GM18498 (cell line): ENCODE measurements around the gene PTPN12.
A peak's percentile ranks its signal among the peaks of the same experiment; 100 is the strongest.
"Not testable (repeated sequence)": the region's sequence is repeated elsewhere in the genome, so short reads cannot be mapped to it uniquely, and the experiment has no call there.

Source experiments
- ATAC-seq: cut with Tn5 transposase; IDR thresholded peaks from one replicate; pipeline ENCODE4 v1.9.1; 2021; ENCODE audit warnings: mild to moderate bottlenecking, moderate library complexity; ENCODE audit not compliant: unreplicated experiment

The PTPN12 gene

GRCh38 chr7:77538281-77539212 is 1.5 kb downstream of the PTPN12 start:
- ATAC-seq, result no peak

- no peak for ATAC-seq
Measured at GRCh38 chr7:77540402-77540822, 3.3 kb downstream of the PTPN12 start.

GRCh38 chr7:77540993-77541392 is 3.9 kb downstream of the PTPN12 start:
- not testable (repeated sequence) for ATAC-seq

- no peak for ATAC-seq
Measured at GRCh38 chr7:77542409-77542808, 5.3 kb downstream of the PTPN12 start.

- ATAC-seq, result no peak
Measured at GRCh38 chr7:77542895-77543294, 5.8 kb downstream of the PTPN12 start.

- no peak for ATAC-seq
Measured at GRCh38 chr7:77543910-77544309, 6.8 kb downstream of the PTPN12 start.

- ATAC-seq, result no peak
Measured at GRCh38 chr7:77544518-77544917, 7.4 kb downstream of the PTPN12 start.

GRCh38 chr7:77548206-77548605 is 11.1 kb downstream of the PTPN12 start:
- ATAC-seq, result no peak

GRCh38 chr7:77549106-77549870 is 12.2 kb downstream of the PTPN12 start:
- ATAC-seq, result no peak

- ATAC-seq, result no peak
Measured at GRCh38 chr7:77550586-77550985, 13.5 kb downstream of the PTPN12 start.

- ATAC-seq, result no peak
Measured at GRCh38 chr7:77553123-77553522, 16.0 kb downstream of the PTPN12 start.

GRCh38 chr7:77558284-77558967 is 21.3 kb downstream of the PTPN12 start:
- no peak for ATAC-seq

- ATAC-seq, result peak; percentile 85
Measured at GRCh38 chr7:77561352-77561751, 24.3 kb downstream of the PTPN12 start.

- no peak for ATAC-seq
Measured at GRCh38 chr7:77563275-77563674, 26.2 kb downstream of the PTPN12 start.

- ATAC-seq, result no peak
Measured at GRCh38 chr7:77565917-77566316, 28.8 kb downstream of the PTPN12 start.

- no peak for ATAC-seq
Measured at GRCh38 chr7:77566421-77566820, 29.3 kb downstream of the PTPN12 start.

GRCh38 chr7:77569514-77570232 is 32.6 kb downstream of the PTPN12 start:
- no peak for ATAC-seq

GRCh38 chr7:77570330-77571011 is 33.4 kb downstream of the PTPN12 start:
- peak; percentile 60 for ATAC-seq

- ATAC-seq, result no peak
Measured at GRCh38 chr7:77571801-77572200, 34.7 kb downstream of the PTPN12 start.

GRCh38 chr7:77575187-77575586 is 38.1 kb downstream of the PTPN12 start:
- no peak for ATAC-seq
